ENCODE results near the gene USP36. TPM values are rescaled to one million over a fixed set of nuclear protein-coding genes. Genes with fewer than 3 reads are reported as not detected.

Gene USP36
- total RNA-seq, 5 donors from 2014 or later (not counting 1 experiment from before 2014, with no cell fraction given), result 132 to 487 (median 143) TPM

GRCh38 chr17:78884876-78885667, 44.5 kb upstream of the USP36 start:
- H3K27me3 ChIP-seq (replicated peaks in 1 of 2; ENCODE audit: control insufficient read depth in 2 of 2, extremely low read depth in 1 of 2, insufficient read depth in 2 of 2, low read length in 1 of 2), result peaks cover 0 to 44% of the 10 kb centered on the region in 2 experiments
- ChIA-PET POLR2A (interaction anchor here in 1 of 2 donors (0.6 kb wide), 1 partner anchor 12 kb away, joined by 3 read pairs; no protein-coding TSS in a partner anchor), CTCF (no interaction called here)
- H3K9me3 ChIP-seq, result no peaks in the 10 kb centered on the region
- H3K27me3 Mint-ChIP-seq, result peaks cover 0 to 4% of the 10 kb centered on the region in 2 donors
- no peak overlapping the region for H3K4me3 ChIP-seq (ENCODE audit: control insufficient read depth in 1 of 2, extremely low read depth in 1 of 2, low read length in 1 of 2)
- no peak for DNase-seq
- peaks cover 2 to 40% of the 10 kb centered on the region in 2 experiments for H3K4me1 ChIP-seq (ENCODE audit: control insufficient read depth in 1 of 2, extremely low read depth in 1 of 2, insufficient read depth in 2 of 2, low read length in 2 of 2)
- 89% methylated on average over 23 of the region's 24 CpGs for WGBS (ENCODE audit: insufficient coverage)
- ATAC-seq (replicated peaks in 1 of 4), result no peak
- H3K27ac ChIP-seq (ENCODE audit: low read length), result no peak overlapping the region
- peaks cover 19 to 26% (median 23%) of the 10 kb centered on the region in 3 donors for H3K4me1 Mint-ChIP-seq
- no peak overlapping the region for H3K4me3 Mint-ChIP-seq
- no peaks in the 10 kb centered on the region for H3K36me3 Mint-ChIP-seq
- H3K36me3 ChIP-seq (ENCODE audit: control insufficient read depth in 2 of 2, extremely low read depth in 1 of 2, insufficient read depth in 1 of 2, low read length in 1 of 2), result no peaks in the 10 kb centered on the region
- no peak overlapping the region for H3K27ac Mint-ChIP-seq
- no peaks in the 10 kb centered on the region for H3K9me3 Mint-ChIP-seq

DNA sequence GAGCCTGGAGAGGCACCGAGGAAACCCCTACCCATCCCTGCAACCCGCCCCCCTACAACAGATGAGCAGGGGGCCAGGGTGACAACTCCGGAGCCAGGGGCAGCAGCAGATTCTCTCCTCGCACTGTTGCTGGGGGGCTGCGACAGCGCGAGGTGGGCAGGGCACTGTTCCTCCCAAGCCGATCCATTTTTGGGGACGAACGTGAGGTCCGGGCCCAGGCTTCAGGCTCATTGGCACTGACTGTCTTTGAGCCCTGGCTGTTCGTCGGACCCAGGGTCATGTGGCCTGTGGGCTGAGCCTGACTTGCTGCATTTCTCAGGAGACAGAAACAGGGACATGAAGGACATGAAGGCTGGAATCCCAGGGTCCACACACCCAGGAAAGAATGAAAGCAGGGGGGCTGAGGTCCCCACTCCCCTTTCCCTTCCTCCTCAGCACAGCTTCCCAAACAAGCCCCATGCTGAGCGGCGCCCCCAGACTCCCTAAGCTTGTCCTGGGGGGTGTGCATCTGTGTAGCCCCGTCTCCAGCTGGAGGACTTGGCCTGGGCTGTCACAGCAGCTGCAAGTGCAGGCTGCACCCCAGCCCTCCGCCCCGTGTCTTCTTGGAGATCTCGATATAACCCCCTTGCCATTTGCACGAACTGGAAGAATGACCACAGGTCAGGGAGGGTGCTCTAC, 43.7 kb upstream of the USP36 start:
- peaks cover 0 to 4% of the 10 kb centered on the region in 2 donors for H3K27me3 Mint-ChIP-seq
- Histone ChIP-seq H3K9me3 (no peaks in the 10 kb centered on the region), H3K4me1 (ENCODE audit: control insufficient read depth in 1 of 2, extremely low read depth in 1 of 2, insufficient read depth in 2 of 2, low read length in 2 of 2) (peaks cover 0 to 40% of the 10 kb centered on the region in 2 experiments), H3K36me3 (ENCODE audit: control insufficient read depth in 2 of 2, extremely low read depth in 1 of 2, insufficient read depth in 1 of 2, low read length in 1 of 2) (no peaks in the 10 kb centered on the region), H3K4me3 (ENCODE audit: control insufficient read depth in 1 of 2, extremely low read depth in 1 of 2, low read length in 1 of 2) (peak overlapping the region in 1 of 2 donors; percentile 25), H3K27ac (ENCODE audit: low read length) (no peak overlapping the region), H3K27me3 (replicated peaks in 1 of 2; ENCODE audit: control insufficient read depth in 2 of 2, extremely low read depth in 1 of 2, insufficient read depth in 2 of 2, low read length in 1 of 2) (peaks cover 0 to 52% of the 10 kb centered on the region in 2 experiments)
- ATAC-seq (replicated peaks in 1 of 4), result no peak
- ChIA-PET POLR2A (interaction anchor here in 1 of 2 donors (0.6 kb wide), 1 partner anchor 11 kb away, joined by 3 read pairs; no protein-coding TSS in a partner anchor), CTCF (no interaction called here)
- H3K9me3 Mint-ChIP-seq, result no peaks in the 10 kb centered on the region
- no peak for DNase-seq
- H3K4me1 Mint-ChIP-seq, result peaks cover 23 to 27% (median 25%) of the 10 kb centered on the region in 3 donors
- no peak overlapping the region for H3K27ac Mint-ChIP-seq
- H3K4me3 Mint-ChIP-seq, result peak overlapping the region in 1 of 3 donors; percentile 44
- WGBS (ENCODE audit: insufficient coverage), result 88% methylated on average over 19 of the region's 20 CpGs
- H3K36me3 Mint-ChIP-seq, result no peaks in the 10 kb centered on the region

- ATAC-seq (replicated peaks in 1 of 4) (peak; percentile 22 to 48 (median 36)), DNase-seq (peak in 3 of 35 experiments; percentile 7 to 16 (median 14))
- Histone ChIP-seq H3K27ac (ENCODE audit: low read length) (no peak overlapping the region), H3K27me3 (replicated peaks in 1 of 2; ENCODE audit: control insufficient read depth in 2 of 2, extremely low read depth in 1 of 2, insufficient read depth in 2 of 2, low read length in 1 of 2) (peaks cover 0 to 58% of the 10 kb centered on the region in 2 experiments), H3K9me3 (no peaks in the 10 kb centered on the region), H3K4me3 (ENCODE audit: control insufficient read depth in 1 of 2, extremely low read depth in 1 of 2, low read length in 1 of 2) (peak overlapping the region in 1 of 2 donors; percentile 25), H3K36me3 (ENCODE audit: control insufficient read depth in 2 of 2, extremely low read depth in 1 of 2, insufficient read depth in 1 of 2, low read length in 1 of 2) (no peaks in the 10 kb centered on the region), H3K4me1 (ENCODE audit: control insufficient read depth in 1 of 2, extremely low read depth in 1 of 2, insufficient read depth in 2 of 2, low read length in 2 of 2) (peaks cover 2 to 41% of the 10 kb centered on the region in 2 experiments)
- Mint-ChIP-seq H3K36me3 (no peaks in the 10 kb centered on the region), H3K4me1 (peaks cover 24 to 25% (median 25%) of the 10 kb centered on the region in 3 donors), H3K27me3 (peaks cover 0 to 4% of the 10 kb centered on the region in 2 donors), H3K27ac (peak overlapping the region in 1 of 2 donors; percentile 48), H3K9me3 (no peaks in the 10 kb centered on the region), H3K4me3 (peak overlapping the region in 1 of 3 donors; percentile 44)
- POLR2A ChIA-PET, result no interaction called here
- CTCF ChIA-PET, result no interaction called here
- WGBS (ENCODE audit: insufficient coverage), result 52% methylated on average over 22 of the region's 24 CpGs
Measured at GRCh38 chr17:78883533-78884131, 43.0 kb upstream of the USP36 start.

DNA sequence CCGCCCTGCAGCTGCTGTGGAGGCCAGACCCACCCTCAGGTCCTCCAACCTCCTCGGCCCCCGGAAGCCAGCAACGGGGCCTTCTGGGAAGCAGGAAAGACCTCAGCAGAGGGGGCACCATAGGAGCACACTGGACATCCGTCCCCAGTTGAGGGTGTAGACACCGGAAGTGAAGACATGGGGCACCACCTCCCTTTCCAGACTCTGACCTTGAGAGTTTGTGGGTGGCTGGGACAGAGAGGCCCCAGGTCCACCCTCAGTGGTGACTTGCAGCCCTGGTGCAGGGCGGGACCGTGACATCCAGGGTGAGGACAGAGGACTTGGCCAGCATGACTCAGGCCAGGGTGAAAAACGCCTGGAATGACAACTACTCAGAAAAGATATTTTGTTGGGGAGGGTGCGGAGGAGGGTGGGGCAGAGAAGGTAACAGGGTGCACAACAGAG, 42.5 kb upstream of the USP36 start:
- Histone ChIP-seq H3K27ac (ENCODE audit: low read length) (no peak overlapping the region), H3K4me3 (ENCODE audit: control insufficient read depth in 1 of 2, extremely low read depth in 1 of 2, low read length in 1 of 2) (no peak overlapping the region), H3K27me3 (replicated peaks in 1 of 2; ENCODE audit: control insufficient read depth in 2 of 2, extremely low read depth in 1 of 2, insufficient read depth in 2 of 2, low read length in 1 of 2) (peaks cover 0 to 64% of the 10 kb centered on the region in 2 experiments), H3K4me1 (ENCODE audit: control insufficient read depth in 1 of 2, extremely low read depth in 1 of 2, insufficient read depth in 2 of 2, low read length in 2 of 2) (peaks cover 2 to 39% of the 10 kb centered on the region in 2 experiments), H3K36me3 (ENCODE audit: control insufficient read depth in 2 of 2, extremely low read depth in 1 of 2, insufficient read depth in 1 of 2, low read length in 1 of 2) (no peaks in the 10 kb centered on the region), H3K9me3 (no peaks in the 10 kb centered on the region)
- DNase-seq (peak in 4 of 35 experiments; percentile 11 to 47 (median 17)), ATAC-seq (replicated peaks in 1 of 4) (peak in 2 of 4 experiments; percentile 6 to 20)
- Mint-ChIP-seq H3K36me3 (no peaks in the 10 kb centered on the region), H3K4me3 (peak overlapping the region in 2 of 3 donors; percentile 25 to 44), H3K27me3 (peaks cover 0 to 5% of the 10 kb centered on the region in 2 donors), H3K4me1 (peaks cover 24 to 26% (median 24%) of the 10 kb centered on the region in 3 donors), H3K27ac (peak overlapping the region in 1 of 2 donors; percentile 61), H3K9me3 (no peaks in the 10 kb centered on the region)
- ChIA-PET POLR2A (no interaction called here), CTCF (no interaction called here)
- 69% methylated on average over 6 of the region's 10 CpGs for WGBS (ENCODE audit: insufficient coverage)

DNA sequence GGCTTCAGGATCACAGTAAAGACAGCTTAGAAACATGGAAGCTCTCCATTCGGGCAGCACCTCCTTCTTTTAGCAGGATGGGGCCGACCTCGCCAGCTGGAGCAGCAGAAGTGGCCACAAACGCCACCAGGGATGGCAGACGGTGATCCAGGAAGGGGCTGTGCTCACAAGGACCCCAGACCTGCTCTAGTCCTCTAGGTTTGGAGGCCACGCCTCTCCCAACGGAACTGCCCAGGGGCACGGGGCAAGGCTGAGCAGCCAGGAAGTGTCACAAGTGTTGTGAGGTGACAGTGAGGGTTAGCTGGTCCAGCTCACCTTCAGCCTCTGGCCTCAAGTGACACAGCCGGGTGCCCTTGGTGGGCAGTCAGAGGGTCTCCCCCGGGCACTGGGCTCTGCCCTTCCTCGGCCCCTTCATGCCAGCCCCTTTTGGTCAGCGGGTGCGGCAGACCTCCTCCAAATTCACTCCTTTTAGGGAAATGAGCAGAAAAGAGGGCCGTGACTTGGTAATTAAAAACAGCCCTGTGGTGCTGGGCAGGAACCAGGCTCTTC, 42.0 kb upstream of the USP36 start:
- DNase-seq (peak in 1 of 35 experiments; percentile 23), ATAC-seq (replicated peaks in 1 of 4) (no peak)
- Mint-ChIP-seq H3K27ac (peak overlapping the region in 1 of 2 donors; percentile 61), H3K27me3 (peaks cover 0 to 8% of the 10 kb centered on the region in 2 donors), H3K9me3 (no peaks in the 10 kb centered on the region), H3K4me1 (peaks cover 24 to 27% (median 26%) of the 10 kb centered on the region in 3 donors), H3K36me3 (no peaks in the 10 kb centered on the region), H3K4me3 (peak overlapping the region in 1 of 3 donors; percentile 44)
- CTCF ChIA-PET, result no interaction called here
- POLR2A ChIA-PET, result no interaction called here
- H3K9me3 ChIP-seq, result no peaks in the 10 kb centered on the region
- H3K27ac ChIP-seq (ENCODE audit: low read length), result no peak overlapping the region
- no peaks in the 10 kb centered on the region for H3K36me3 ChIP-seq (ENCODE audit: control insufficient read depth in 2 of 2, extremely low read depth in 1 of 2, insufficient read depth in 1 of 2, low read length in 1 of 2)
- H3K27me3 ChIP-seq (replicated peaks in 1 of 2; ENCODE audit: control insufficient read depth in 2 of 2, extremely low read depth in 1 of 2, insufficient read depth in 2 of 2, low read length in 1 of 2), result peaks cover 0 to 65% of the 10 kb centered on the region in 2 experiments
- no peak overlapping the region for H3K4me3 ChIP-seq (ENCODE audit: control insufficient read depth in 1 of 2, extremely low read depth in 1 of 2, low read length in 1 of 2)
- WGBS (ENCODE audit: insufficient coverage), result 64% methylated on average over 10 of the region's 14 CpGs
- peaks cover 2 to 39% of the 10 kb centered on the region in 2 experiments for H3K4me1 ChIP-seq (ENCODE audit: control insufficient read depth in 1 of 2, extremely low read depth in 1 of 2, insufficient read depth in 2 of 2, low read length in 2 of 2)

Measured in T-cell (primary cell).